PC-9 (cell line): ENCODE data around the gene SMPD4. TPM values are rescaled to one million over a fixed set of nuclear protein-coding genes. Genes with fewer than 3 reads are reported as not detected.
"Not testable (repeated sequence)": the region's sequence is repeated elsewhere in the genome, so short reads cannot be mapped to it uniquely, and the experiment has no call there.

ENCODE experiments used
- BruUV-seq: library from RNA; stranded (reverse); fragments of 400-500 nt; replicated peaks from 2 replicates; lab custom pipeline; 2021; lab: Mats Ljungman, UMichigan
- CTCF ChIA-PET: fragments of 300-600 bp; sonication (Branson Sonifier 250); formaldehyde crosslinking; loops from one replicate; lab custom pipeline; 2022; ENCODE audit warnings: antibody characterized with exemption; lab: Charles Lee
- POLR2A ChIA-PET: fragments of 300-600 bp; sonication (Branson Sonifier 250); formaldehyde crosslinking; loops from one replicate; lab custom pipeline; 2022; ENCODE audit warnings: antibody characterized with exemption; ENCODE audit not compliant: unreplicated experiment; lab: Charles Lee
- DNase-seq, 2 experiments: peaks; one replicate each; pipeline versions ENCODE4 v3.0.0 to v3.0.0-alpha.2; 2015 to 2022; ENCODE audit warnings: mixed read lengths in 1 of 2
- H2AFZ ChIP-seq: fragments of 200-600 bp; sonication (generic); 2 replicates; pipeline ENCODE4 v1.8.1; 2017; ENCODE audit warnings: antibody characterized with exemption
- H3F3A ChIP-seq: fragments of 200-600 bp; sonication (generic); 2 replicates; pipeline ENCODE4 v1.8.1; 2017; ENCODE audit warnings: antibody characterized with exemption, mild to moderate bottlenecking, low read depth; ENCODE audit not compliant: insufficient read depth
- H3K27ac ChIP-seq: fragments of 200-600 bp; sonication (generic); 2 replicates; pipeline ENCODE4 v1.6.1; 2016; ENCODE audit warnings: mixed run types
- H3K27me3 ChIP-seq: fragments of 200-600 bp; sonication (generic); 2 replicates; pipeline ENCODE4 v1.6.1; 2016; ENCODE audit warnings: low read depth, mixed run types; ENCODE audit not compliant: insufficient read depth
- H3K36me3 ChIP-seq: fragments of 200-600 bp; sonication (generic); 2 replicates; pipeline ENCODE4 v1.6.1; 2016; ENCODE audit warnings: low read depth, mixed run types
- H3K4me1 ChIP-seq: fragments of 200-600 bp; sonication (generic); replicated peaks from 2 replicates; pipeline ENCODE4 v1.6.1; 2016; ENCODE audit warnings: mixed run types; ENCODE audit not compliant: insufficient read depth
- H3K4me2 ChIP-seq: fragments of 200-600 bp; sonication (generic); 2 replicates; pipeline ENCODE4 v1.6.1; 2017; ENCODE audit warnings: mixed run types
- H3K4me3 ChIP-seq: fragments of 200-600 bp; sonication (generic); 2 replicates; pipeline ENCODE4 v1.6.1; 2016; ENCODE audit warnings: mixed run types
- H3K79me2 ChIP-seq: fragments of 200-600 bp; sonication (generic); 2 replicates; pipeline ENCODE4 v1.6.1; 2017; ENCODE audit warnings: low read depth, mixed run types
- H3K9me2 ChIP-seq: fragments of 200-600 bp; sonication (generic); 2 replicates; pipeline ENCODE4 v1.8.1; 2017; ENCODE audit warnings: mild to moderate bottlenecking; ENCODE audit not compliant: insufficient read depth
- H3K9me3 ChIP-seq: fragments of 200-600 bp; sonication (generic); 2 replicates; pipeline ENCODE4 v1.8.1; 2016; ENCODE audit warnings: low read depth; ENCODE audit not compliant: insufficient read depth
- H4K20me1 ChIP-seq: fragments of 200-600 bp; sonication (generic); 2 replicates; pipeline ENCODE4 v1.8.1; 2017; ENCODE audit not compliant: insufficient read depth
- CTCF ChIP-seq: fragments of 200-600 bp; sonication (generic); conservative IDR thresholded peaks from 2 replicates; pipeline ENCODE4 v1.6.1; 2017; ENCODE audit warnings: mixed run types, antibody characterized with exemption, mild to moderate bottlenecking, moderate library complexity
- EZH2 ChIP-seq: fragments of 200-600 bp; sonication (generic); IDR thresholded peaks from 2 replicates; pipeline ENCODE4 v1.8.0; 2017; ENCODE audit warnings: antibody characterized with exemption, low read depth
- intact Hi-C: fragments of 100-400 bp; cut with micrococcal nuclease; formaldehyde crosslinking; loops from one replicate; pipeline ENCODE4 v1.10.0; 2022; ENCODE audit not compliant: unreplicated experiment
- total RNA-seq: library from RNA; stranded (reverse); gene quantifications from 2 replicates; pipeline ENCODE4 v1.2.3, GENCODE V29; 2021

The SMPD4 gene
- total RNA-seq, 1 experiment from 2014 or later, result 77.9 TPM

- CTCF ChIA-PET, H3K27ac ChIP-seq, H3K4me2 ChIP-seq, H3K9me2 ChIP-seq, H3K79me2 ChIP-seq, H4K20me1 ChIP-seq, DNase-seq, H2AFZ ChIP-seq, intact Hi-C loops, H3K4me3 ChIP-seq, H3K9me3 ChIP-seq, H3K4me1 ChIP-seq, H3K36me3 ChIP-seq, H3F3A ChIP-seq, POLR2A ChIA-PET, BruUV-seq: not testable (repeated sequence)
- H3K27me3 ChIP-seq, result peaks cover 22% of the 10 kb centered on the region
Observed at GRCh38 chr2:130136546-130136945, 44.9 kb downstream of the SMPD4 start.

DNA sequence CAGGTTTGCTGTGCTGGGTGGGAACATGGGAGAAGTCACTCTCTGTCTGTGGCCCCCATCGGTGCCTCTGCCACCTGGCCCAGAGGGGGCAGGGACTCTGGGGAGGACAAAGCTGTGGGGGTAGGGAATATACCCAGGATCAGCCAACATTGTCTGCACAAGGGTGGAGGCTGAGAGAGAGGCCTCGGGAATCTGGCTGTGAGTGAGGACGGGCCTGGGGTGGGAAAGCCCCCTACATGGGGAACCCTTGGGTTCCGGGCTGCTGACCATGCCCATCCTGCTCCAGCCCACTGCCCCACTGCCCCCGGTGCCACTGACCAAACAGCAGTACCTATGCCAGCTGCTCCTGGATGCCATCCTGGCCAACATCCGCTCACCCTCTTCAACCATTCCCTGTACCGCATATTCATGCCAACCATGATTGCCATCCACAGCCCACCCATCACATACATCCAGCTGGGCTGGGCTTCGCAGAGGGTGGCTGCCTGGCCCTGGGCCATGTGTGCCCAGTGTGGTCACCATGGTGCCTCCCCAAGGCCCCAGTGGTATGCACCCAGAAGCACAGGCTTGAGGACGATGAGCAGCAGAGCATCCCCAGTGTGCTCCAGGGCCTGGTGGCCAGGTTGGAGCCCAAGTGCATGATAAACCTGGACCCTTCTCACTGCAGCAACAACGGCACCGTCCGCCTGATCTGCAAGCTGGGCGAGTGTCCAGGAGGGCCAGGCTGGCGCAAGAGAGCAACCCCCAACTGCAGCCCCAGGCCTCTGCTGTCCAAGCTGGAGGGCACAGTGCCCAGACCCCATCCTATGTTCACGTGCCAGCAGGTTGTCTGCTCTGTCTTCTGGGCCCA lies 45.5 kb downstream of the SMPD4 start:
- POLR2A ChIA-PET, result no interaction called here
- no peaks in the 10 kb centered on the region for H3F3A ChIP-seq
- no peaks in the 10 kb centered on the region for H3K4me1 ChIP-seq
- H3K9me2 ChIP-seq, result no peaks in the 10 kb centered on the region
- no peaks in the 10 kb centered on the region for H3K9me3 ChIP-seq
- no TSS peak for BruUV-seq
- H3K36me3 ChIP-seq, result no peaks in the 10 kb centered on the region
- no peaks in the 10 kb centered on the region for H3K79me2 ChIP-seq
- no peak overlapping the region for H3K27ac ChIP-seq
- DNase-seq, result peak in 1 of 2 experiments; percentile 34
- H3K27me3 ChIP-seq, result peaks cover 22% of the 10 kb centered on the region
- CTCF ChIA-PET, result no interaction called here
- H3K4me3 ChIP-seq, result no peak overlapping the region
- TF ChIP-seq EZH2 (no peak), CTCF (no peak)
- no peak overlapping the region for H2AFZ ChIP-seq
- no peaks in the 10 kb centered on the region for H4K20me1 ChIP-seq
- H3K4me2 ChIP-seq, result no peak overlapping the region
- intact Hi-C loops, result no loop called here

GRCh38 chr2:130129120-130129829 lies 52.1 kb downstream of the SMPD4 start, which contains the start of gene POTEF:
Gene POTEF, minus strand, starts transcription at chr2:130129222. Its CDS starts 8,707 bp downstream, at chr2:130120515.
- H3K27me3 ChIP-seq, result peaks cover 18% of the 10 kb centered on the region
- H3K79me2 ChIP-seq, CTCF ChIA-PET, H2AFZ ChIP-seq, H3K4me2 ChIP-seq, H4K20me1 ChIP-seq, H3K4me3 ChIP-seq, DNase-seq, intact Hi-C loops, BruUV-seq, H3K27ac ChIP-seq, H3K36me3 ChIP-seq, H3K9me3 ChIP-seq, H3K4me1 ChIP-seq, H3K9me2 ChIP-seq, POLR2A ChIA-PET, H3F3A ChIP-seq: not testable (repeated sequence)

GRCh38 chr2:130128464-130128863 lies 52.9 kb downstream of the SMPD4 start:
- BruUV-seq, H3K4me2 ChIP-seq, intact Hi-C loops: not testable (repeated sequence)

DNA sequence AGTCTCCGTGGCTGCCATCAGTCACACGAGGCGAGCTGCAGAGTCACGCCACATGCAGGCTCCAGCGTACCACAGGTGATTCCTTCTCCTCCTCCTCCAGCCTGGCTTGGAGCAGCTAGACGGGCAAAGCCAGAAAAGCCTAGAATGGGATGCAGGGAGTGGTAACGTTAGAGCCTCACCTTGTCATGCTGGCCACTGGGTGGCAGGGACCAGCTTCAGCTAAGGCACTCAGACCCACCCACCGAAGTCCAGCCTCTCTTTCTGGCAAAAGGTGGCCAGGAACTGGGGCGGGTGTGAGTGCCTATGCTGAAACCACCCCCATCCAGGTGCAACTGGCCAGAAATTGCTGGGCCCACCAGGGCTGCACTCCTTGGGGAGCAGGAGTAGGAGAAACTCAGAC lies 53.7 kb downstream of the SMPD4 start:
- intact Hi-C loops, H3K79me2 ChIP-seq, H3K27me3 ChIP-seq, DNase-seq, H3K36me3 ChIP-seq, H2AFZ ChIP-seq, H3K9me2 ChIP-seq, H4K20me1 ChIP-seq, H3K4me3 ChIP-seq, CTCF ChIA-PET, H3F3A ChIP-seq, BruUV-seq, H3K4me1 ChIP-seq, H3K27ac ChIP-seq, H3K9me3 ChIP-seq, POLR2A ChIA-PET, H3K4me2 ChIP-seq: not testable (repeated sequence)

More at GRCh38 chr2:130128464-130128863, 52.9 kb downstream of the SMPD4 start:
- H3K9me3 ChIP-seq, H3K4me1 ChIP-seq, H3K9me2 ChIP-seq, DNase-seq, H2AFZ ChIP-seq, POLR2A ChIA-PET, H3K4me3 ChIP-seq, H3F3A ChIP-seq, H3K36me3 ChIP-seq, H3K79me2 ChIP-seq, H3K27ac ChIP-seq, CTCF ChIA-PET, H4K20me1 ChIP-seq: not testable (repeated sequence)
- peaks cover 10% of the 10 kb centered on the region for H3K27me3 ChIP-seq

DNA sequence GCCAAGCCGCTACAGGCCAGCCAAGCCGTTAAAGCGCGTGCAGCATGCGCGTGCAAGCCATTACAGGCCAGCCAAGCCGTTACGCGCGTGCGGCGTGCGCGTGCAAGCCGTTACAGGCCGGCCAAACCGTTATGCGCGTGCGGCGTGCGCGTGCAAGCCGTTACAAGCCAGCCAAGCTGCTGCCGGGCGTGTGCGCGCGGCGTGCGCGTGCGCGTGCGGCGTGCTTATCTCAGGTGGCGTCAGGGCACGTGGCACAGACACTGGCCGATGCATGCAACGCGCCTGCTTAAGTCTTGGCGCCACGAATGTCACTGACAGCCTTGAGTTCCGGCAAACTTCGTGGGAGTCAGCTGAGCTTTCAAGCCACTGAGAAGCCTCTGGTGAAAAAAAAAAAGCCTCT lies 60.5 kb downstream of the SMPD4 start:
- H3K36me3 ChIP-seq, H3K4me2 ChIP-seq, intact Hi-C loops, H2AFZ ChIP-seq, H3F3A ChIP-seq, H4K20me1 ChIP-seq, H3K79me2 ChIP-seq, H3K9me2 ChIP-seq, H3K27ac ChIP-seq, CTCF ChIA-PET, H3K4me1 ChIP-seq, H3K9me3 ChIP-seq, H3K4me3 ChIP-seq, BruUV-seq, H3K27me3 ChIP-seq, DNase-seq, POLR2A ChIA-PET: not testable (repeated sequence)
